DOHH2 (cell line): ENCODE results near the gene RNF217.

Experiments
- H3F3A ChIP-seq: fragments of 200-600 bp; sonication (generic), shearing (Covaris generic); 2 replicates; pipeline ENCODE4 v1.6.0; 2016; ENCODE audit warnings: antibody characterized with exemption, mild to moderate bottlenecking; ENCODE audit not compliant: control insufficient read depth, insufficient read depth
- H3K27ac ChIP-seq: fragments of 200-600 bp; sonication (generic); 2 replicates; pipeline ENCODE4 v1.5.1; 2014; ENCODE audit warnings: low read depth, mild to moderate bottlenecking, low read length, moderate library complexity
- H3K27me3 ChIP-seq: fragments of 200-600 bp; sonication (generic); 2 replicates; pipeline ENCODE4 v1.6.1; 2014; ENCODE audit warnings: mild to moderate bottlenecking, low read length, mixed read lengths; ENCODE audit not compliant: control insufficient read depth
- H3K36me3 ChIP-seq: fragments of 200-600 bp; sonication (generic); 2 replicates; pipeline ENCODE4 v1.6.1; 2014; ENCODE audit warnings: mild to moderate bottlenecking, low read length, moderate library complexity, mixed read lengths; ENCODE audit not compliant: control insufficient read depth
- H3K4me1 ChIP-seq: fragments of 200-600 bp; sonication (generic); 2 replicates; pipeline ENCODE4 v1.6.1; 2014; ENCODE audit warnings: mild to moderate bottlenecking, low read length, mixed read lengths; ENCODE audit not compliant: control insufficient read depth
- H3K4me2 ChIP-seq: fragments of 200-600 bp; sonication (generic); 2 replicates; pipeline ENCODE4 v1.6.0; 2014; ENCODE audit warnings: mild to moderate bottlenecking, low read length, moderate library complexity
- H3K4me3 ChIP-seq: fragments of 200-600 bp; sonication (generic); 2 replicates; pipeline ENCODE4 v1.5.1; 2014; ENCODE audit warnings: mild to moderate bottlenecking, low read length, mixed read lengths
- H3K79me2 ChIP-seq: fragments of 200-600 bp; sonication (generic); 2 replicates; pipeline ENCODE4 v1.6.1; 2014; ENCODE audit warnings: mild to moderate bottlenecking, low read length, mixed read lengths; ENCODE audit not compliant: control insufficient read depth
- H3K9me2 ChIP-seq: fragments of 200-600 bp; sonication (generic); replicated peaks from 2 replicates; pipeline ENCODE4 v1.6.1; 2014; ENCODE audit warnings: mild to moderate bottlenecking, low read length, mixed read lengths; ENCODE audit not compliant: control insufficient read depth
- H3K9me3 ChIP-seq: fragments of 200-600 bp; sonication (generic); 2 replicates; pipeline ENCODE4 v1.6.1; 2014; ENCODE audit warnings: antibody characterized with exemption, low read length, mixed read lengths; ENCODE audit not compliant: control insufficient read depth, insufficient read depth
- H4K20me1 ChIP-seq: fragments of 200-600 bp; sonication (generic); 2 replicates; pipeline ENCODE4 v1.6.0; 2014; ENCODE audit warnings: low read depth, mild to moderate bottlenecking, antibody characterized with exemption, low read length, moderate library complexity; ENCODE audit not compliant: control insufficient read depth, insufficient read depth
- EZH2phosphoT487 ChIP-seq: fragments of 200-600 bp; sonication (generic); IDR thresholded peaks from 2 replicates; pipeline ENCODE4 v1.6.1; 2017; ENCODE audit warnings: borderline replicate concordance, mild to moderate bottlenecking, antibody characterized with exemption, low read length, moderate library complexity, mixed read lengths
- TF ChIP-seq, protein P1 (sequence below): fragments of 200-600 bp; sonication (generic); IDR thresholded peaks from one replicate; pipeline ENCODE4 v1.5.1; 2014; ENCODE audit warnings: antibody characterized with exemption, mild to moderate bottlenecking, low read depth, low read length; ENCODE audit not compliant: poor library complexity, severe bottlenecking

RNF217 gene

GRCh38 chr6:125116710-125117109 is 154.5 kb downstream of the RNF217 start:
- no peaks in the 10 kb centered on the region for H3F3A ChIP-seq
- no peak overlapping the region for H3K4me2 ChIP-seq
- no peak overlapping the region for H3K4me3 ChIP-seq
- H3K27ac ChIP-seq = no peak overlapping the region
- H3K36me3 ChIP-seq = no peaks in the 10 kb centered on the region
- H3K9me2 ChIP-seq = no peaks in the 10 kb centered on the region
- no peaks in the 10 kb centered on the region for H3K4me1 ChIP-seq
- TF ChIP-seq, protein P1, sequence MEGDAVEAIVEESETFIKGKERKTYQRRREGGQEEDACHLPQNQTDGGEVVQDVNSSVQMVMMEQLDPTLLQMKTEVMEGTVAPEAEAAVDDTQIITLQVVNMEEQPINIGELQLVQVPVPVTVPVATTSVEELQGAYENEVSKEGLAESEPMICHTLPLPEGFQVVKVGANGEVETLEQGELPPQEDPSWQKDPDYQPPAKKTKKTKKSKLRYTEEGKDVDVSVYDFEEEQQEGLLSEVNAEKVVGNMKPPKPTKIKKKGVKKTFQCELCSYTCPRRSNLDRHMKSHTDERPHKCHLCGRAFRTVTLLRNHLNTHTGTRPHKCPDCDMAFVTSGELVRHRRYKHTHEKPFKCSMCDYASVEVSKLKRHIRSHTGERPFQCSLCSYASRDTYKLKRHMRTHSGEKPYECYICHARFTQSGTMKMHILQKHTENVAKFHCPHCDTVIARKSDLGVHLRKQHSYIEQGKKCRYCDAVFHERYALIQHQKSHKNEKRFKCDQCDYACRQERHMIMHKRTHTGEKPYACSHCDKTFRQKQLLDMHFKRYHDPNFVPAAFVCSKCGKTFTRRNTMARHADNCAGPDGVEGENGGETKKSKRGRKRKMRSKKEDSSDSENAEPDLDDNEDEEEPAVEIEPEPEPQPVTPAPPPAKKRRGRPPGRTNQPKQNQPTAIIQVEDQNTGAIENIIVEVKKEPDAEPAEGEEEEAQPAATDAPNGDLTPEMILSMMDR = no peak
- TF ChIP-seq EZH2phosphoT487 = no peak
- H3K27me3 ChIP-seq = no peaks in the 10 kb centered on the region; the same call in 1 of the 2 replicates
- no peaks in the 10 kb centered on the region for H3K79me2 ChIP-seq
- no peaks in the 10 kb centered on the region for H4K20me1 ChIP-seq
- H3K9me3 ChIP-seq = no peaks in the 10 kb centered on the region

DNA sequence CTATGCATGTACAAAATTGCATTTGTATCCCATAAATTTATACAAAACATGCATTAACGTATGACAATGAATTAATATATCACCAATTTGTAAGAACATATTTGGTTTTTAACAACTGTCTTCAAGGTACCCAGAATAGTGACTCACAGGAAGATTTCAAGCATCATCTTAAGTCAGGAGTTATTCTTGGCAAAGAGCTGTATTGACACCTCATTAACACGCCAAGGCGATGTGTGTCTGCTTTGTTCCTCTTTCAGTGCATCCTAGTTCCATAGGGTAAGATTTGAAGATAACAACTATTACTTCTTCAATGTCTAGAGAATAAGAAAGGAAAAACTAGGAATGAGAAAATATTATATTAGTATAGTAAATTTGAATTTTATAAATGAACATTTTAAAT is 155.6 kb downstream of the RNF217 start:
- Histone ChIP-seq H3K4me2 (no peak overlapping the region), H3K27ac (no peak overlapping the region), H3K79me2 (no peaks in the 10 kb centered on the region), H3K4me1 (no peaks in the 10 kb centered on the region), H3F3A (no peaks in the 10 kb centered on the region), H3K9me2 (no peaks in the 10 kb centered on the region), H3K4me3 (no peak overlapping the region), H3K9me3 (no peaks in the 10 kb centered on the region), H3K27me3 (no peaks in the 10 kb centered on the region; the same call in 1 of the 2 replicates), H4K20me1 (no peaks in the 10 kb centered on the region), H3K36me3 (no peaks in the 10 kb centered on the region)
- TF ChIP-seq, protein P1 = no peak

DNA sequence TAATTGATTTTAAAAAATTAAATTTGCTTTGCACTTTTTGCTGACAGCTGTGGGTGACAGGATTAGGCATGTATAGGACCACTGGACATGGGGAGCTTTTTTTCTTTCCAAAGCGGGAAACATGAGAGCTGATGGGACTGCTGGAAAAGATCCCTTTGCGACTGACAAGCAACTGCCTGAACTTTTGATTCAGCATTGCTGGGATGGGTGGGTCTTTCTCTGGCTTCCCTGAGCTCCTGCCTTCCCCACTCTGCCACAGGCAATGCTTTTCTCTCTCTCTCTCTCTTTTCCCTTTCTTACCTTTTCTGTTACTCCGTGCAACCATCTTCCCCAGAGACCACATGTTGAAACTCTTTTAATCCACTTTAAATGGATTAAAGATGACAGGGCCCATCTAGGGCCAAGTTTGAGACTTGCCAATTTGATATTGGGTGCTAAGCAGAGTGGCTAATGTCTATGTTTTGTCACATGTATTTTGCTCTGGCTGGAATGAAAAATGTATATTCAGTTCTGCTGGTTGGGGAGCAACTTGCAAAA is 157.9 kb downstream of the RNF217 start:
- Histone ChIP-seq H3K4me2 (no peak overlapping the region), H4K20me1 (no peaks in the 10 kb centered on the region), H3K79me2 (no peaks in the 10 kb centered on the region), H3K27ac (no peak overlapping the region), H3K4me3 (no peak overlapping the region), H3K9me3 (no peaks in the 10 kb centered on the region), H3K27me3 (no peaks in the 10 kb centered on the region; the same call in 1 of the 2 replicates), H3K4me1 (no peaks in the 10 kb centered on the region), H3F3A (no peaks in the 10 kb centered on the region), H3K9me2 (no peaks in the 10 kb centered on the region), H3K36me3 (no peaks in the 10 kb centered on the region)
- no peak for TF ChIP-seq EZH2phosphoT487
- TF ChIP-seq, protein P1 = no peak

DNA sequence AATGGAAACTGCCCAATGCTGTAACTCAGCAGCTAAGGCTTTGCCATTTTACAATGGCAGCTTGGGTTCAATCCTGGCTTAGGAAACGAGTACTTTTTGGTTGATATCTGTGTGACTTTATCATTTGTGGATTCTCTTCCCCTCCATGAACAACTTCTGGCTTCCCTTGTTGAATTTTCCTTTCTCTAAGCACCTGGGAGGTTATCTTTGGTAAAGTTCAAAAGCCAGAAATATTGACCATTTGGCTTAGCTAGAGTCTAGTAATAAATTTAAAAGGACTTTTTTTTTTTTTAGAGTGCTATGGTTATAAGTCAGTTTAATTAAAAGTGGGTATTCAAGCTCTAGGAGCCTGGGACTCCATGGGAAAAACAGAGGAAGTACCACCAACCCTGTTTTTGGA is 159.7 kb downstream of the RNF217 start:
- Histone ChIP-seq H3K9me3 (no peaks in the 10 kb centered on the region), H3K36me3 (no peaks in the 10 kb centered on the region), H3K4me3 (no peak overlapping the region), H3K79me2 (no peaks in the 10 kb centered on the region), H3K4me1 (no peaks in the 10 kb centered on the region), H3K27ac (no peak overlapping the region), H3K9me2 (no peaks in the 10 kb centered on the region), H3F3A (no peaks in the 10 kb centered on the region), H3K27me3 (no peaks in the 10 kb centered on the region; the same call in 1 of the 2 replicates), H3K4me2 (no peak overlapping the region), H4K20me1 (no peaks in the 10 kb centered on the region)
- no peak for TF ChIP-seq EZH2phosphoT487
- TF ChIP-seq, protein P1 = no peak
